ENCODE data around the gene GNG10.
A peak's percentile ranks its signal among the peaks of the same experiment; 100 is the strongest.
"Not testable (repeated sequence)": the region's sequence is repeated elsewhere in the genome, so short reads cannot be mapped to it uniquely, and the experiment has no call there.

Gene GNG10

DNA sequence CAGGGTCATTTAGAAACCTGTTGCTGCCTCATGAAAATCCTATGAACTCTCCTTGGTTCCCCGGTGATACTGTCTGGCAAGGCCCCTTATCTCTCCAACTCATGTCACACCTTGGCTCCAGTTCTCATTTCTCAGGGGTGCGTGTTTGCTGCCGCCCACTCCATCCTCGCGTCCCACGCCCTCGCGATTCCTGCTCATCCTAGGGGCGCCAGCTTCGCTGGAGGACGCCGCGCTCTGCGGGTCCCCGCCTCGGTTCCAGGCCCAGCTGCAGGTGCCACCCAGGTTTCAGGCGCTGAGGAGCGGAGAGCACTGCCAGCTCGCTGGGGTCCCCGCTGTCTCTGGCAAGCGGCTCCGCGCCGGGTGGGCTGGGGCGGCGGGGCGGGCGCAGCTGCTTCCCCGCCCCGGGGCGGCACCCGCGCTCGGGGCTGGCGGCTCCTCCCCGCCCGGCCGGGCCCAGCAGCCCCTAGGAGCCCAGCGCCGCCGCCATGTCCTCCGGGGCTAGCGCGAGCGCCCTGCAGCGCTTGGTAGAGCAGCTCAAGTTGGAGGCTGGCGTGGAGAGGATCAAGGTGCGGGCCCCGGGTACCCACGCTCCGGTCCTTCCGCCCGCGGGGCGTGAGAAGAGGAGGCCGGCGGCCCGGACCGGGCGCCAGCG lies at the start of gene GNG10:
Gene GNG10, plus strand, starts transcription at position 456 of the 652 bp plus-strand sequence. Its CDS starts 30 bp downstream, at position 486.
- DNase-seq (peak; percentile 74 to 81), ATAC-seq (peak; percentile 92)
- Mint-ChIP-seq H3K27me3 (peaks cover 5% of the 10 kb centered on the region), H3K4me3 (peak within 1 kb of the TSS; percentile 93 to 95), H3K9me3 (no peaks in the 10 kb centered on the region), H3K27ac (peak within 1 kb of the TSS; percentile 91 to 96), H3K4me1 (peaks cover 35% of the 10 kb centered on the region)

DNA sequence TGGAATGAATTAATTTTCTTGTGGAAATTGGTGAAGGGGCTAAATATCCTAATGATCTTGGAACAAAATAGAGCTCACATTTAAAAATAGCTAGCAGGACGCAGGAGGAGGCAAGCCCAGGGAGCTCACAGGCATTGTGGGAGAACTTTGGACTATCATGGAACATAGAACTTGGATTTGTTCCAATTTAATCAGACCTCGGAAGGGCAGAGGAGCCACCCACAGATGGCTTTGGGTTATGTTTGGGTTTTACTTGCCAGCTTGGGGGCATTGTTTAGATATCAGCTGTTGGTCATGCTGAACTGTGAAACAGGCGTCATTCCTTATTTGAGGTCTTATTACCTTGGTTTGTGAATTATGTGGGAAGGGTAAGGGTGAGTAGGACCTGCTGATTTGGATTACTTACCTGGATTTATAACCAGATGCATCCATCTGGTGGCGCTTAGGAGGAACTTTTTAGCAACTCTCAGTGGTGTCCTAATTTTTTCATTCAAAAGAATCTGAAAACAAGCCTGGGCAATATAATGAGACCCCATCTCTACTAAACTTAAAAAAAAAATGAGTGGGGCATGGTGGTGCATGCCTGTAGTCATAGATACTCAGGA lies 47.9 kb upstream of the GNG10 start:
- Mint-ChIP-seq H3K27ac (no peak overlapping the region), H3K27me3 (peaks cover 37% of the 10 kb centered on the region), H3K4me3 (no peak overlapping the region), H3K9me3 (no peaks in the 10 kb centered on the region), H3K4me1 (no peaks in the 10 kb centered on the region)
- ATAC-seq (no peak), DNase-seq (no peak)

DNA sequence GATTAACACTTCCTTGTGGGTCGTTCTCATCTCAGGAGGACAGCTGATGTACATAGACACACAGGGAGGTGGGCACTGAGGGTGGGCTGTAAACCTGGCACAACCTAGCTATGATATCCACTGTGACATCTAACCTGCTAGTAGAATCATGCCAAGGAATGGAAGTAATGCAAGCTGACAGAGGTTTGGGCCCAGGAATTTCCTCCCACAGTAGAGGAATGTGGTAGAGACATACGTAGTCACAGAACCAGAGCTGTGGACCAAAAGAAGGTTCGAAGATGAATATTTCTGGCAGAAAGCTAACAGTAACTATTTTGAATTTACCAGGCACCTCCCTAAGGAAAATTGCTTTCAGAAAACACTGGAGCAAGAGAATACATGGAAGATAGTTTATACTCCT lies 45.5 kb upstream of the GNG10 start:
- no peak for ATAC-seq

DNA sequence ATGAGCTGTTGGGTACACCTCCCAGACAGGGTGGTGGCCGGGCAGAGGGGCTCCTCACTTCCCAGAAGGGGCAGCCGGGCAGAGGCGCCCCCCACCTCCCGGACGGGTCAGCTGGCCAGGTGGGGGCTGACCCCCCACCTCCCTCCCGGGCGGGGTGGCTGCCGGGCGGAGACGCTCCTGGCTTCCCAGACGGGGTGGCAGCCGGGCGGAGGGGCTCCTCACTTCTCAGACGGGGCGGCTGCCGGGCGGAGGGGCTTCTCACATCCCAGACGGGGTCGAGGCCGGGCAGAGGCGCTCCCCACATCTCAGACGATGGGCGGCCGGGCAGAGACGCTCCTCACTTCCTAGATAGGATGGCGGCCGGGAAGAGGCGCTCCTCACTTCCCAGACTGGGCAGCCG lies 44.1 kb upstream of the GNG10 start:
- not testable (repeated sequence) for DNase-seq, H3K9me3 Mint-ChIP-seq, H3K27ac Mint-ChIP-seq, ATAC-seq, H3K4me3 Mint-ChIP-seq, H3K4me1 Mint-ChIP-seq
- H3K27me3 Mint-ChIP-seq: peaks cover 12% of the 10 kb centered on the region

More for the DNA sequence above, 45.5 kb upstream of the GNG10 start:
- no peak for DNase-seq
- no peak overlapping the region for H3K4me3 Mint-ChIP-seq
- no peaks in the 10 kb centered on the region for H3K9me3 Mint-ChIP-seq
- H3K27ac Mint-ChIP-seq: no peak overlapping the region
- H3K4me1 Mint-ChIP-seq: no peaks in the 10 kb centered on the region
- H3K27me3 Mint-ChIP-seq: peaks cover 21% of the 10 kb centered on the region

DNA sequence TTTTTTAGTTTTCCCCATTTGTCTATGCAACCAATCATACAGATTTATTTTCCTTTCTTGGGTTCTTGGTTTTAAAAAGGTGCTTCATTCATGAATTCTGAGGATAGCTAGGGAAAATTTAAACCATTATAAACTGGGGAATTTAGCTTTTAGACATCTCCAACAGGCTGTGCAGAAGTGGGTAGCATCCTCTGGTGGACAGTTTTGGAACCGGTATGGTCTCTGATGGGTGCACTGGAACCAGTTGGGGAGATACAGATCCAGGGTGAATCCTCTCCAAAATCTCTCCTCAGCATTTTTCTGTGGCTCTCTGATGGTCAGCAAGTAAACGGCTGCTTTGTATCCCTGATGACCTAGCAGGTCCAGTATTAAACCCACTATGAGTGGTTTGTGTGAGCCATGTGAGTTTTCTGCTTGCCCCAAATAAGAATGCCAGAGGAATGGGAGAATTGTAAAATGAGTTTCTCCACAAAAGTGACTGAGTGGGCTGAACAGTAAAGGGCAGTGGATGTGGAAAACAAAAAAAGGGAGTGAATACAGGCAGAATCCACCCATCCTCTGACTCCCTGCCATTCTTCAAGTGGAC lies 39.4 kb upstream of the GNG10 start:
- ATAC-seq: peak; percentile 73

DNA sequence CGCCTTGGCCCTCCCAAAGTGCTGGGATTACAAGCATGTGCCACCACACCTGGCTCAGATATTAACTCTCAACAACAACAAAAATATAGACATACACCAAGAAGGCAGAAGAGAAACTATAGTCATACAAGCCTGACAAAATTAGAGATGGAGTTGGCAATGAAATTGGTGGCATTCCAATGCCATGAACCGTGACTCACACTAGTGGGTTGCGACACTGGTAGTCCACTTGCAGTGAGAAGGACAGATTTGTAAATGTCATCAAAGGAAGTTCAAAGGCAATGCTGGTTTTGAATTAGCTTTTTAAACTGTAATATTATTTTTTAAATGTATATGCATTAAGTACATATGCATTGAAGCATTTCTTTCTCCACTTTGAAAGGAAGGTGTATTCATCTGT lies 38.8 kb upstream of the GNG10 start:
- DNase-seq (no peak), ATAC-seq (no peak)
- Mint-ChIP-seq H3K4me3 (no peak overlapping the region), H3K27ac (no peak overlapping the region), H3K4me1 (no peaks in the 10 kb centered on the region), H3K9me3 (no peaks in the 10 kb centered on the region), H3K27me3 (no peaks in the 10 kb centered on the region)

More for the DNA sequence above, 39.4 kb upstream of the GNG10 start:
- Mint-ChIP-seq H3K27me3 (no peaks in the 10 kb centered on the region), H3K27ac (no peak overlapping the region), H3K4me3 (no peak overlapping the region), H3K9me3 (no peaks in the 10 kb centered on the region), H3K4me1 (no peaks in the 10 kb centered on the region)
- no peak for DNase-seq

DNA sequence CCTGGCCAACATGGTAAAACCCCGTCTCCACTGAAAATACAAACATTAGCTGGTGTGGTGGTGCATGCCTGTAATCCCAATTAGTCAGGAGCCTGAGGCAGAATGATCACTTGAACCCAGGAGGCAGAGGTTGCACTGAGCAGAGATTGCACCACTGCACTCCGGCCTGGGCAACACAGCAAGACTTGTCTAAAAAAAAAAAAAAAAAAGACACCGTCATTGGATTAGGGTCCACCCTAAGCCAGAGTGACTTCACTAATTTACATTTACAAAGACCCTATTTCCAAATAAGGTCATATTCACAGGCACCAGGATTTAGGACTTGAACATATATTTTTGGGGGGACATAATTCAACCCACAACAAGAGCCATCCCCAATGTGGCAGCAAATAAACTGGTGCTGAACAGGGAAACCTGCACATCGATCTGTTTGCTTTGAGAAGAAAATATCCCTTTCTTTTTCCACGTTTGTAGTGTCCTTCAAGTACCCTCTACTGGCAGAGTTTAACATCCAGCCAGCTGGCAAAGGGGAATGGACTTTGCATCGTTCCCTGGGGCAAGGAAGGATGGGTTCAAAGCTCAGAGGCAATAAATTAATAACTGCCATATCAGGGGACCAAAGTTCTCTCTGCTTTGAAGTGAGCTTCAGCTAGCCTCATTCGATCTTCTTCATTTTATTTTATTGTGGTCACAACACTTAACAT lies 34.0 kb upstream of the GNG10 start:
- no peak overlapping the region for H3K27ac Mint-ChIP-seq
- no peak overlapping the region for H3K4me3 Mint-ChIP-seq
- ATAC-seq: no peak
- DNase-seq: no peak
- no peaks in the 10 kb centered on the region for H3K27me3 Mint-ChIP-seq
- H3K9me3 Mint-ChIP-seq: no peaks in the 10 kb centered on the region
- H3K4me1 Mint-ChIP-seq: peaks cover 4% of the 10 kb centered on the region

DNA sequence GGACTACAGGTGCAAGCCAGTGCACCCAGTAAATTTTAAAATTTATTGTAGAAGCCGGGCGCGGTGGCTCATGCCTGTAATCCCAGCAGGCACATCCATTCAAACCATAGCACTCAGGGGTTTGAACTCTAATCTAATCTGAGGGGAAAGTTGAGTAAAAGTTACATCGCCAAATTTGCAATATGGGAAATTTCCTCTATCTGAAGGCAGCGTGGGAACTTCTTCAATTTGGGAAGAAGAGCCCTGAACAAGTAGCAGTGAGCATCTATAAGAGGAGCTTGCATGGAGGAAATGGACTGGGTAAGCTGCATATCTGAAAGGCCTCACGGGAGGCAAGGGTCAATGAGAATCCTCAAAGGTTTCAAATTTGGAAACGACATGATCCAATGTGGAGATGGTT lies 33.0 kb upstream of the GNG10 start:
- Mint-ChIP-seq H3K4me1 (peaks cover 14% of the 10 kb centered on the region), H3K4me3 (no peak overlapping the region), H3K27ac (no peak overlapping the region), H3K9me3 (no peaks in the 10 kb centered on the region), H3K27me3 (no peaks in the 10 kb centered on the region)
- no peak for ATAC-seq
- DNase-seq: no peak

DNA sequence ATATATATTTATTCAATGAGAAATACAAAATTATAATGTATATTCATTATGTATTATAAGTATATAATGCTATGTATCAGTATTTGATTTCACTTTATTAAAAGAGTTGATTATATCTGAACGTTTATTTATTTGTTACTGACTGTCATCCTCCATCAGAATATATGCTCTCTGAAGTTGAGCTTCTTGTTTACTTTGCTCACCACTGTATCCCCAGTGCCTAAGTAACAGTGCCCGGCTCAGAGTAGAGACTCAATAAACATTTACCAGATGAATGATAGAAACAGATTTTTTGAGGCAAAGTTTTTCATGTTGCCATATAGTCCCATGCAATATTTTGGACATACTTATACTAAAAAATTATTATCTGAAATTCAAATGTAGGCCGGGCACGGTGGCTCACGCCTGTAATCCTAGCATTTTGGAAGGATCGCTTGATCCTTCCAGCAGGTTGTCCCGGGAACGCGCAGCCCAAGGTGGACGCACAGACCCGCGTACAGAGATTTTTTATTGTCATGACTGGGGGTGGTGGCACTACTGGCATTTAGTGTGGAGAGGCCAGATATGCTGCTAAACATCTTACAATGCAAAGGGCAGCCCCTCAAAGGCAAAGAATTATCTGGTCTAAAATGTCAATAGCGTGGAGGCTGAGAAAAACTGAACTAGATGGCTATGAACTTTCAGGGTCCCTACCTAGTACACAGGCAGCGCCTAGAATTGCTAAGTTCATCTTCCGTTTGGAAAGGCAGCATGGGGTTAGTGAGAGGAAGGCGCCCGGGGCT lies 31.0 kb upstream of the GNG10 start:
- Mint-ChIP-seq H3K4me1 (peaks cover 33% of the 10 kb centered on the region), H3K9me3 (no peaks in the 10 kb centered on the region), H3K27ac (peak overlapping the region; percentile 20 to 98), H3K4me3 (peak overlapping the region; percentile 91 to 96), H3K27me3 (no peaks in the 10 kb centered on the region)
- ATAC-seq (peak; percentile 55), DNase-seq (no peak)

DNA sequence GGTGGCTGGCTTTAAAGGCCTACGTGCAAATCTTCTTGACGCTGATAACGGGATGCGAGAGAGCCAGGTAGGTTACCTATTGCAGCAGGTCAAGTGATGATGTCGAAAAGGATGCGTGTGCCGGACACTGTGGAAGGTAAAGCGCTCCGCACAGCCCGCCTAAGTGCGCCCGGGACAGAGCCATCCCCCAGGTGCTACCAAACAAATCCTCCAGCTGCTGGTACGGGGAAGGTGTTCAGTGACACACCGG lies 30.5 kb upstream of the GNG10 start:
- no peaks in the 10 kb centered on the region for H3K27me3 Mint-ChIP-seq
- ATAC-seq (no peak), DNase-seq (no peak)
- H3K9me3 Mint-ChIP-seq: no peaks in the 10 kb centered on the region
- peak overlapping the region; percentile 75 to 98 for H3K27ac Mint-ChIP-seq
- peak overlapping the region; percentile 91 to 96 for H3K4me3 Mint-ChIP-seq
- peaks cover 37% of the 10 kb centered on the region for H3K4me1 Mint-ChIP-seq

DNA sequence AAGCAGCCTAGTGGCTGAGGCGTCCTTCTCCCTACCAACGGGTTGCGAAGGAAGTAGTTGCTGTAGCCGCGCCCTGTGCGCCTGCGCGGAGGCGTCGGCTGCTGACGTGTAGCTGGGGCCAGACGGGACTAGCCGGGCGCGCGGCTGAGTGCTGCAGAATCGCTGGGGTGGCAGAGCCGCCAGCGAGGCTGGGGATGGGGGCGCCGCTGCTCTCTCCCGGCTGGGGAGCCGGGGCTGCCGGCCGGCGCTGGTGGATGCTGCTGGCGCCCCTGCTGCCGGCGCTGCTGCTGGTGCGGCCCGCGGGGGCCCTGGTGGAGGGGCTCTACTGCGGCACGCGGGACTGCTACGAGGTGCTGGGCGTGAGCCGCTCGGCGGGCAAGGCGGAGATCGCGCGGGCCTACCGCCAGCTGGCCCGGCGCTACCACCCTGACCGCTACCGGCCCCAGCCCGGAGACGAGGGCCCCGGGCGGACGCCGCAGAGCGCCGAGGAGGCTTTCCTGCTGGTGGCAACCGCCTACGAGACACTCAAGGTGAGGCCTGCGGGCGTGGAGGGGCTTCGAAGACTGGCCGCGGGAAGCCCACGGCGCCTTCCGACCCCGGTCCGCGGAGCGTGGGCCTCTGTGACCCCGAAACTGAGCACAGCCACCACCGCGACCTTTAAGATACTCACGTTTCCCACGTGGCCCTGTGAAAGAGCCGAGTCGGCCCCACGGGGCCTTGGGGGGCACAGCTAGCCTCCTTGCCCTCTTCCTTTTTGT lies 30.0 kb upstream of the GNG10 start, which contains the start of gene DNAJC25:
Gene DNAJC25, plus strand, starts transcription at position 121 of the 758 bp plus-strand sequence. Its CDS starts 74 bp downstream, at position 195.
- DNase-seq (peak; percentile 96 to 98), ATAC-seq (peak; percentile 96)
- peaks cover 37% of the 10 kb centered on the region for H3K4me1 Mint-ChIP-seq
- H3K9me3 Mint-ChIP-seq: no peaks in the 10 kb centered on the region
- peak within 1 kb of the TSS; percentile 91 to 96 for H3K4me3 Mint-ChIP-seq
- H3K27ac Mint-ChIP-seq: peak within 1 kb of the TSS; percentile 92 to 98
- no peaks in the 10 kb centered on the region for H3K27me3 Mint-ChIP-seq

DNA sequence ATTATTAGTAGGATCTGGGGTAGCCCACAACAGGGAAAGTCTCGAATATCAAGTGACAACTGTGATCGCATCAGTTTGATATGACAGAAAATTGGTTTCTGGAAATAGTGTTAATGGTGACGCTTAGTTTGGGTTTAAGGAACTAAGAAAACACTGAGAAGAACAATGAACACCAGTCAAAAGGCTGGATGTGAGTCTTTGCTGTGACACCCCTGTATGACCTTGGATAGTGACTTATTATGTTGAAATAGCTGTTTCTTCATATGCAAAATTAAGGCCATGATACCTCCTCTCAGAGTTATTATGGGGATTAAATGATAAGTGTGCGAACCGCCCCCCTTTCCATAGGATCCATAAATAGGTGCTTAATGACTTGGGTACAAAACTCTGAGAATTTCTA lies 29.3 kb upstream of the GNG10 start:
- no peak for DNase-seq
- Mint-ChIP-seq H3K9me3 (no peaks in the 10 kb centered on the region), H3K27me3 (no peaks in the 10 kb centered on the region), H3K4me1 (peaks cover 37% of the 10 kb centered on the region), H3K27ac (peak overlapping the region; percentile 92), H3K4me3 (peak overlapping the region; percentile 91 to 96)
- no peak for ATAC-seq

DNA sequence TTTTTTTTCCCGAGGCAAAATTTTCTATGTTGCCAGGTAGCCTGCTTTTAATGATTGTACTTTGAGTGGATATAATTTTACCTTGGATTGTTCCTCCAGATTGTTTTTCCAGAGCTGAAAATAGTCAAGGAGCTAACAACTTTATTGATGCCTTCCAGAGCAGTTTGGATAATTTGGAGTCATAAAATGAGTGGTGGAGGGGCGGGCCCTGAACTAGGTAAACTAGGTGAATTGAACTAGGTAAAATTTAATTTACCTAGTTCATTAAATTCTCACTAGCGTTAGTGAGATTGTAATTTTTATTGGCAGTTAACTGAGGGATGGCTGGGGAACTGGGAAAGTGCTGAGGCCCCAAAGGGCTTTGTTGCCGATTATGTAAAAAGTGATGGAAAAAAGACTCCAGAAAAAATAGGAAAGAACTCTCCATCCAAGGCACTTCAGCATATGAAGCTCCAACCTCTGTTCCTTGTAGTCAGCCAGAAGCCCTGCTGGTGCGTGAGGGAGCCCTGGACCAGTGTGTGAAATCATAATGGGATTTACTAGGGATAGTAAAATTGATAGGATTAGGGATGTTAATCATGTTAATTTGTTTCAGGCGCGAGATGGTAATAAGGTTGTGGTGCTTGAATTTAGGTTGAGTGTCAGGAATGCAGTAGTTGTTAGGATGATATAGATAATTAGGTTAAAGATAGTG lies 28.6 kb upstream of the GNG10 start:
- DNase-seq: no peak
- H3K4me1 Mint-ChIP-seq: peaks cover 37% of the 10 kb centered on the region
- H3K27me3 Mint-ChIP-seq: no peaks in the 10 kb centered on the region
- no peak for ATAC-seq
- H3K27ac Mint-ChIP-seq: peak overlapping the region in 1 of 2 donors; percentile 16
- no peaks in the 10 kb centered on the region for H3K9me3 Mint-ChIP-seq
- peak overlapping the region; percentile 91 to 96 for H3K4me3 Mint-ChIP-seq

DNA sequence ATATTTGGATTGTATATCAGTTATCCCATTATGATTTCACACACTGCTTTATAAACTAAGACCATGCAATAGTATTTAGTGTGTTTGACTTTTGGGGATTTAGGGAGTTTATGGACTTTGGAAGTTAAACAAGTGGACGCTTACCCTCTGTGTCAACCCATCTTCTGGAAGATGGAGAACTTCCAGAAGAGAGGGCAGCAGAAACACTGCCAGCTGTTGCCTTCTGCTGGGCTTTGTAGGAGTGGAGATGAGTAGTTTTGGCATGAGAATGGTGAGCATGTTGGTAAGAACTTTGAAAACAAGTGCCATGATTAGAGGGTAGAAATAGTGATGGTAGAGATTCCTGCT lies 28.0 kb upstream of the GNG10 start:
- peak overlapping the region; percentile 91 to 96 for H3K4me3 Mint-ChIP-seq
- no peaks in the 10 kb centered on the region for H3K27me3 Mint-ChIP-seq
- ATAC-seq (no peak), DNase-seq (no peak)
- no peaks in the 10 kb centered on the region for H3K9me3 Mint-ChIP-seq
- H3K4me1 Mint-ChIP-seq: peaks cover 37% of the 10 kb centered on the region
- H3K27ac Mint-ChIP-seq: no peak overlapping the region

Data from stimulated activated naive CD8-positive, alpha-beta T cell treated with anti-CD3 and anti-CD28 coated beads, Interleukin-15, amount 100 ng/mL, for 72 hours (primary cell).